Nephron progenitor cell (in vitro differentiated cells): ENCODE results near the gene PRKCE.

ENCODE experiments used
- DNase-seq: peaks from one replicate; pipeline ENCODE4 v3.0.0; 2021
- H3K27ac Mint-ChIP-seq: 2 replicates; pipeline ENCODE4 v1.8.0; 2021; ENCODE audit warnings: mild to moderate bottlenecking, moderate library complexity, mixed read lengths
- H3K27me3 Mint-ChIP-seq: 2 replicates; pipeline ENCODE4 v1.8.0; 2021; ENCODE audit warnings: mild to moderate bottlenecking, low read depth, mixed read lengths; ENCODE audit not compliant: poor library complexity
- H3K36me3 Mint-ChIP-seq: 2 replicates; pipeline ENCODE4 v1.8.0; 2021; ENCODE audit warnings: low read depth, mixed read lengths
- H3K4me1 Mint-ChIP-seq: 2 replicates; pipeline ENCODE4 v1.8.0; 2021; ENCODE audit warnings: mixed read lengths
- H3K4me3 Mint-ChIP-seq: 2 replicates; pipeline ENCODE4 v1.8.0; 2021; ENCODE audit warnings: mild to moderate bottlenecking, moderate library complexity, mixed read lengths
- H3K9me3 Mint-ChIP-seq: 2 replicates; pipeline ENCODE4 v1.8.0; 2021; ENCODE audit warnings: mild to moderate bottlenecking, moderate library complexity, mixed read lengths
- TF ChIP-seq, protein P1 (sequence below): fragments of 200-600 bp; sonication (generic); IDR thresholded peaks from 2 replicates; pipeline ENCODE4 v1.5.0; 2021; ENCODE audit warnings: antibody characterized with exemption

Gene PRKCE

DNA sequence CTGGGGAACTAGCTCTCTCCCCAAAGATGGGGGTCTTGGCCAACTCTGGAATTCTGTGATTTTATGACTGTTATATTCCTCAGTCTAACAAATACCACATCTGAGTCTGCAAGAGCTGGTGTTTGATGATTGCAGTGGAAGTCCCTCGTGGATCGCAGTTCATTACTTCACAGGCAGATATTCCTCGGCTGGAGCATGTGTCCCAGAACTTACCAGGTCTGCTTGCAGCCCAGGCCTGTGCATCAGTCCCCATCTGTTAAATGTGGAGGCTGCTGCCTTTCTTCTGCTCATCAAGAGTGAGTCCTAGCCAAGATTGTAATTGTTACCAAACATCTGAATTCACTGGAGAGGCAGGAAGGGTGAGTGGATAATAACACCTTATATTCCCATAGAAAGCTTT is 55.5 kb downstream of the PRKCE start:
- Mint-ChIP-seq H3K36me3 (peaks cover 8% of the 10 kb centered on the region), H3K4me3 (no peak overlapping the region)
- TF ChIP-seq, protein P1, sequence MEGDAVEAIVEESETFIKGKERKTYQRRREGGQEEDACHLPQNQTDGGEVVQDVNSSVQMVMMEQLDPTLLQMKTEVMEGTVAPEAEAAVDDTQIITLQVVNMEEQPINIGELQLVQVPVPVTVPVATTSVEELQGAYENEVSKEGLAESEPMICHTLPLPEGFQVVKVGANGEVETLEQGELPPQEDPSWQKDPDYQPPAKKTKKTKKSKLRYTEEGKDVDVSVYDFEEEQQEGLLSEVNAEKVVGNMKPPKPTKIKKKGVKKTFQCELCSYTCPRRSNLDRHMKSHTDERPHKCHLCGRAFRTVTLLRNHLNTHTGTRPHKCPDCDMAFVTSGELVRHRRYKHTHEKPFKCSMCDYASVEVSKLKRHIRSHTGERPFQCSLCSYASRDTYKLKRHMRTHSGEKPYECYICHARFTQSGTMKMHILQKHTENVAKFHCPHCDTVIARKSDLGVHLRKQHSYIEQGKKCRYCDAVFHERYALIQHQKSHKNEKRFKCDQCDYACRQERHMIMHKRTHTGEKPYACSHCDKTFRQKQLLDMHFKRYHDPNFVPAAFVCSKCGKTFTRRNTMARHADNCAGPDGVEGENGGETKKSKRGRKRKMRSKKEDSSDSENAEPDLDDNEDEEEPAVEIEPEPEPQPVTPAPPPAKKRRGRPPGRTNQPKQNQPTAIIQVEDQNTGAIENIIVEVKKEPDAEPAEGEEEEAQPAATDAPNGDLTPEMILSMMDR, result no peak

DNA sequence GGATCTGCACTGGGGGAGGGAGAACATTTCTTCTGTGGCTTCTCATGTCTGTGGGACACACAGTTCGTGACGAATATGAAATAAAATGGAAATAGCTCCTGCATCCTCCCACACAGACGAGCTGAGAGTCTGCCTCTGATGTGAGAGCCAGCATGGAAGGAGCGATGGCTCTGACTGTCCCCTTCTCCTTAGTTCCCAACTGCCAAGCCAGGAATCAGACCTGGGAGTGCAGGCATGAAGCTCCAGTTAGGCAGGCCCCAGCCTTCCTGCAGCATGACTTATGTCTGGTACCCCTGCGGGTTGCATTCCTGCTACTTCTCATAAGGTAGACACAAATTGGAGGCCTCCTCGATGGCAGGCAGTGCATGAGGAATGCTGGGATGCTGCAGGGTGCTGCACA is 56.2 kb downstream of the PRKCE start:
- Mint-ChIP-seq H3K4me3 (no peak overlapping the region), H3K4me1 (peaks cover 11% of the 10 kb centered on the region), H3K9me3 (peaks cover 11% of the 10 kb centered on the region), H3K27ac (no peak overlapping the region), H3K27me3 (peaks cover 24% of the 10 kb centered on the region), H3K36me3 (peaks cover 8% of the 10 kb centered on the region)
- DNase-seq, result no peak
- TF ChIP-seq, protein P1, result no peak

More for the DNA sequence above, 55.5 kb downstream of the PRKCE start:
- DNase-seq, result no peak
- peaks cover 6% of the 10 kb centered on the region for H3K4me1 Mint-ChIP-seq
- H3K27ac Mint-ChIP-seq, result no peak overlapping the region
- H3K9me3 Mint-ChIP-seq, result peaks cover 11% of the 10 kb centered on the region
- H3K27me3 Mint-ChIP-seq, result peaks cover 24% of the 10 kb centered on the region

DNA sequence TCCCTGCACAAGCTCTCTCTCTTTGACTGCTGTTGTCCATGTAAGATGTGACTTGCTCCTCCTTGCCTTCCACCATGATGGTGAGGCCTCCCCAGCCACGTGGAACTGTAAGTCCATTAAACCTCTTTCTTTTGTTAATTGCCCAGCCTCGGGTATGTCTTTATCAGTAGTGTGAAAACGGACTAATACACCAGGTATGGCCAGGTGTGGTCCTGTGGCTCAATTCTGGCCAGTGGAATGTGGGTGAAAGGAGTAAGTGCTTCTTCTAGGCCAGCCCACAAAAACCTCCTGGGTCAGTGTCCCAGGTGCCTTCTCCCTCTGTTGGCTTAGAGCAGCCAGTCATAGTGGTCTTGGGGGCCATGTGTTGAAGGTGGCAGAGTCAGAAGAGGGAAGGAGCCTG is 57.0 kb downstream of the PRKCE start:
- H3K36me3 Mint-ChIP-seq, result peaks cover 8% of the 10 kb centered on the region
- peaks cover 12% of the 10 kb centered on the region for H3K4me1 Mint-ChIP-seq
- DNase-seq, result no peak
- peaks cover 20% of the 10 kb centered on the region for H3K27me3 Mint-ChIP-seq
- H3K9me3 Mint-ChIP-seq, result peaks cover 11% of the 10 kb centered on the region
- H3K27ac Mint-ChIP-seq, result no peak overlapping the region
- H3K4me3 Mint-ChIP-seq, result no peak overlapping the region
- TF ChIP-seq, protein P1, result no peak

DNA sequence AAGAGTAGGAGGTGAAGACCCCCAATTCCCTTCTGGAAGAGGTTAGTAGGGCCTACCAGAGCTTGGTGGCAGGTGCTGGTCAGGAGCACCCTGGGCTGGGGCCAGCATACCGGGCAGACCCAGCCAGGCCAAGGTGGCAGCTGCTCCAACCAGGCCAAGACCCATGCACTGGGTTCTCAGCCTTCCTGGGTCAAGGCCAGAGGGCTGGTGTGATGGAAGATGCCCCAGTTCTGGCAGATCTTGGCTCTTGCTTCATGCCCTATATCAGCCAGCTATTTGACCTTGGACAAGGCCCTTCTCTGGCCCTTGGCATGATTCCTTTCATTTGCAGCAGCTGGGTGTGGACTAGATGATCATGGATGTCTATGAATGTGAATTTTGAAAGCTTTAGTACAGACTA is 57.7 kb downstream of the PRKCE start:
- Mint-ChIP-seq H3K36me3 (peaks cover 8% of the 10 kb centered on the region), H3K27me3 (peaks cover 18% of the 10 kb centered on the region), H3K4me3 (no peak overlapping the region), H3K4me1 (peaks cover 15% of the 10 kb centered on the region), H3K27ac (no peak overlapping the region), H3K9me3 (peaks cover 11% of the 10 kb centered on the region)
- no peak for DNase-seq
- TF ChIP-seq, protein P1, result no peak

DNA sequence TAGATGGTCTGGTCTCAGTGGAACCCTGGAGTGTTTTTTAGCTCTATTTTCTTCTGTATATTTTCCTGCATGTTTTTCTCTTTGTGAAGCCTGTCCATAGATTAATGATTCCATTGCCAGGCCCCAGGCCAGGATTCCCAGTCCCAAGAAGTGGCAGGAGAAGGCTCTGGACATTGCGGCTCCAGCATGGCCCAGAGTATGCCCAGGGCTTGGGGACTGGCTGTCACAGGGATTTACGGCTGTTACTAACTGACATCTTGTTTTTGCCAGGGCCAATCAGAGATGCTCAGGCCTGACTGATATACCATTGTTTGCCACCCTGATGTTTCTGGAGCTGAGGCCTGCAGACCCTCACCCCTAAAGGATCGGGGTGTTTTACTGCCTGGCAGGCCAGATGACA is 59.0 kb downstream of the PRKCE start:
- Mint-ChIP-seq H3K9me3 (peaks cover 11% of the 10 kb centered on the region), H3K4me3 (no peak overlapping the region), H3K27me3 (peaks cover 19% of the 10 kb centered on the region), H3K27ac (no peak overlapping the region), H3K4me1 (peaks cover 24% of the 10 kb centered on the region), H3K36me3 (peaks cover 8% of the 10 kb centered on the region)
- DNase-seq, result no peak
- TF ChIP-seq, protein P1, result no peak

DNA sequence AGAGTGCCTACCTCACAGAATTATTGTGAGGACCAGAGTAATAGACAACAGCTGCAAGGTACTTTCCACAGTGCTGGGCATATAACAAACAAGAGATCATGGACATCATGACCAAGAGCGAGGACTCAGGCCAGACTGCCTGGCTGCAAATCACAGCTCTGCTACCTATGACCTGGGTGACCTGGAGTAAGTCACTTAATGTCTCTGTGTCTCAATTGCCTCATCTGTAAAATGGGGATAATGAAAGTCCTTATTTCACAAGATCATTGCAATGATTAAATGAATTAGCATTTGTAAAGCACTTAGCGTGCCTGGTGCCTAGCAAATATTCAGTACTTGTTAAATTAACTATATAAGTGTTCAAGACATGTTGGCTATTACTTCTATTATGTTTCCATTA is 59.7 kb downstream of the PRKCE start:
- Mint-ChIP-seq H3K4me1 (peaks cover 32% of the 10 kb centered on the region), H3K27me3 (peaks cover 15% of the 10 kb centered on the region), H3K4me3 (no peak overlapping the region), H3K9me3 (peaks cover 11% of the 10 kb centered on the region), H3K36me3 (peaks cover 8% of the 10 kb centered on the region), H3K27ac (no peak overlapping the region)
- TF ChIP-seq, protein P1, result no peak
- DNase-seq, result no peak
